Stomach smooth muscle (tissue), 2 donors: ENCODE results near the gene BAIAP2L1.

Experiments used
- H3K27ac ChIP-seq: one replicate; pipeline ENCODE4 v1.7.0; 2013; ENCODE audit warnings: mild to moderate bottlenecking, low read length, inconsistent platforms
- H3K27me3 ChIP-seq, 2 donors: one replicate each; pipeline ENCODE4 v1.7.0; 2013; ENCODE audit warnings: low read length in 2 of 2; ENCODE audit not compliant: insufficient read depth in 2 of 2, control insufficient read depth in 1 of 2
- H3K36me3 ChIP-seq, 2 donors: one replicate each; pipeline ENCODE4 v1.7.0; 2013; ENCODE audit warnings: low read length in 2 of 2; ENCODE audit not compliant: control insufficient read depth in 2 of 2, insufficient read depth in 2 of 2
- H3K4me1 ChIP-seq: one replicate; pipeline ENCODE4 v1.7.0; 2013; ENCODE audit warnings: low read length; ENCODE audit not compliant: control insufficient read depth, insufficient read depth
- H3K4me3 ChIP-seq, 2 donors: one replicate each; pipeline ENCODE4 v1.7.0; 2013; ENCODE audit warnings: low read length in 2 of 2
- H3K9ac ChIP-seq, 2 donors: one replicate each; pipeline ENCODE4 v1.7.0; 2013; ENCODE audit warnings: low read length in 2 of 2, mild to moderate bottlenecking in 1 of 2
- H3K9me3 ChIP-seq, 2 donors: one replicate each; pipeline ENCODE4 v1.7.0; 2013; ENCODE audit warnings: low read length in 2 of 2; ENCODE audit not compliant: control insufficient read depth in 2 of 2
- donor health status: healthy.
- donor health status: Pancreatic carcinoma.

Gene BAIAP2L1

GRCh38 chr7:98339043-98339442 lies 61.8 kb downstream of the BAIAP2L1 start:
- H3K4me1 ChIP-seq: no peaks in the 10 kb centered on the region
- no peaks in the 10 kb centered on the region for H3K36me3 ChIP-seq
- no peak overlapping the region for H3K27ac ChIP-seq
- no peaks in the 10 kb centered on the region for H3K9me3 ChIP-seq
- H3K9ac ChIP-seq: no peak overlapping the region
- H3K27me3 ChIP-seq: no peaks in the 10 kb centered on the region
- H3K4me3 ChIP-seq: no peak overlapping the region

GRCh38 chr7:98338441-98338840 lies 62.4 kb downstream of the BAIAP2L1 start:
- no peaks in the 10 kb centered on the region for H3K27me3 ChIP-seq
- H3K36me3 ChIP-seq: no peaks in the 10 kb centered on the region
- H3K9me3 ChIP-seq: no peaks in the 10 kb centered on the region
- no peaks in the 10 kb centered on the region for H3K4me1 ChIP-seq
- no peak overlapping the region for H3K27ac ChIP-seq
- H3K4me3 ChIP-seq: no peak overlapping the region
- no peak overlapping the region for H3K9ac ChIP-seq

GRCh38 chr7:98335411-98335977 lies 65.4 kb downstream of the BAIAP2L1 start:
- H3K27ac ChIP-seq: no peak overlapping the region
- H3K9me3 ChIP-seq: no peaks in the 10 kb centered on the region
- no peaks in the 10 kb centered on the region for H3K27me3 ChIP-seq
- H3K36me3 ChIP-seq: no peaks in the 10 kb centered on the region
- no peak overlapping the region for H3K9ac ChIP-seq
- no peak overlapping the region for H3K4me3 ChIP-seq
- H3K4me1 ChIP-seq: no peaks in the 10 kb centered on the region

- Histone ChIP-seq H3K27me3 (no peaks in the 10 kb centered on the region), H3K36me3 (no peaks in the 10 kb centered on the region), H3K9ac (no peak overlapping the region), H3K27ac (no peak overlapping the region), H3K4me3 (no peak overlapping the region), H3K4me1 (no peaks in the 10 kb centered on the region), H3K9me3 (no peaks in the 10 kb centered on the region)
These were observed 66.8 kb downstream of the BAIAP2L1 start for GRCh38 chr7:98334081-98334480.

GRCh38 chr7:98330926-98331529 lies 69.9 kb downstream of the BAIAP2L1 start:
- Histone ChIP-seq H3K4me3 (no peak overlapping the region), H3K27ac (no peak overlapping the region), H3K9me3 (peaks cover 0 to 2% of the 10 kb centered on the region in 2 donors), H3K4me1 (no peaks in the 10 kb centered on the region), H3K36me3 (no peaks in the 10 kb centered on the region), H3K9ac (no peak overlapping the region), H3K27me3 (peaks cover 0 to 3% of the 10 kb centered on the region in 2 donors)

- H3K27me3 ChIP-seq: peaks cover 0 to 3% of the 10 kb centered on the region in 2 donors
- H3K9me3 ChIP-seq: peaks cover 0 to 2% of the 10 kb centered on the region in 2 donors
- H3K4me1 ChIP-seq: no peaks in the 10 kb centered on the region
- no peak overlapping the region for H3K27ac ChIP-seq
- no peaks in the 10 kb centered on the region for H3K36me3 ChIP-seq
- no peak overlapping the region for H3K4me3 ChIP-seq
- H3K9ac ChIP-seq: no peak overlapping the region
These were observed 71.0 kb downstream of the BAIAP2L1 start for GRCh38 chr7:98329791-98330373.

GRCh38 chr7:98329100-98329790 lies 71.6 kb downstream of the BAIAP2L1 start:
- H3K4me3 ChIP-seq: no peak overlapping the region
- peaks cover 0 to 2% of the 10 kb centered on the region in 2 donors for H3K9me3 ChIP-seq
- H3K27ac ChIP-seq: no peak overlapping the region
- H3K4me1 ChIP-seq: no peaks in the 10 kb centered on the region
- H3K9ac ChIP-seq: no peak overlapping the region
- peaks cover 0 to 3% of the 10 kb centered on the region in 2 donors for H3K27me3 ChIP-seq
- H3K36me3 ChIP-seq: no peaks in the 10 kb centered on the region

- Histone ChIP-seq H3K9me3 (peaks cover 0 to 6% of the 10 kb centered on the region in 2 donors), H3K27ac (no peak overlapping the region), H3K4me3 (no peak overlapping the region), H3K4me1 (no peaks in the 10 kb centered on the region), H3K9ac (no peak overlapping the region), H3K27me3 (peaks cover 3 to 6% of the 10 kb centered on the region in 2 donors), H3K36me3 (peaks cover 0 to 3% of the 10 kb centered on the region in 2 donors)
These were observed 76.1 kb downstream of the BAIAP2L1 start for GRCh38 chr7:98324782-98325181.

- Histone ChIP-seq H3K4me1 (no peaks in the 10 kb centered on the region), H3K36me3 (peaks cover 0 to 3% of the 10 kb centered on the region in 2 donors), H3K27ac (no peak overlapping the region), H3K4me3 (peak overlapping the region in 1 of 2 donors; percentile 29), H3K9me3 (peaks cover 0 to 6% of the 10 kb centered on the region in 2 donors), H3K9ac (no peak overlapping the region), H3K27me3 (peaks cover 3 to 6% of the 10 kb centered on the region in 2 donors)
These were observed 77.1 kb downstream of the BAIAP2L1 start for GRCh38 chr7:98323597-98324322.
